Measurements from ENCODE around the gene CEP250. TPM values are rescaled to one million over a fixed set of nuclear protein-coding genes. Genes with fewer than 3 reads are reported as not detected.
A peak's percentile ranks its signal among the peaks of the same experiment; 100 is the strongest.

Gene CEP250
- total RNA-seq, 1 donor from 2014 or later = 15.3 TPM

DNA sequence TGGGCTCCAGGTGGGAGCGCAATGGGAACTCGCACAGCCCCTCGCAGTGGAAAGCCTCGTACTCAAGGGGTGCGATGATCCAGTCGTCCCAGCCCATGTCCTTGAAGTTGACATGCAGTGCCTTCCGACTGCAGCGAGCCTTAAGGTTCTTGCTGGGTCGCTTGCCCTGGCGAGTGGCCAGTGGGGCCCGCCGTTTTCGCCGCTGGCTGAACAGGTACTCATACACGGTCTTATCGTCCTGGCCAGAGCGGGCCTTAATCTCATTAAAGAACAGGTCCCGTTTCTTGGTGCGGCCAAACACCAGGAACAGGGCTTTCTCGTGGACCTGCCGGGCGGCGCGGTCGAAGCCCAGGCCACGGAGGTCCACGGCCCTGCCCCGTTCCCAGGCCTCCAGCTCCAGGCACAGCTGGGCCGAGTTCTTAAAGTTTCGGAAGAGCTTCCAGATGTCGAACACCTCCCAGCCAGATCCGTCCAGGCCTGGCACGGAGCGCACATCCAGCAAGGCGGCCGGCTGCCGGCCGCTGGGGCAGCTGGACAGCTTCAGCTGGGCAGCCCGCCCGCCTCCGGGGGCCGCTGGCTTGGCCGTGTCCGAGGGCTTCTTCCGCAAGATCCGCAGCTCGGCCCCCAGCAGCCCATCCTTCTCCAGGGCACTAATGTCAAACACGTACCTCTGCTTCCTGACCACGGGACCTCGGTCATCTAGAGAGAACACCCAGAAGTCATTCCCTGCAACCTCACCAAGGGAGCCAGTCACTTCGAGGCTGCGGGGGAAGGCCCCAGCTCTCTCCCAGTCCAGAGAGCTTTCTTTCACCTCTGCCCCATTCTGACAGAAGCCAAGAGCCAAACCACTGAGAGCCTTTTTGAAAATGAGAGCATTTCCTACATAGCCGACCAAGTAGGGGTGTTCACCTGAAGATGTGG is 21.1 kb upstream of the CEP250 start:
- no peaks in the 10 kb centered on the region for H3K4me1 ChIP-seq
- DNase-seq = peak; percentile 54
- H3K9me3 ChIP-seq (replicated peaks) = no peaks in the 10 kb centered on the region
- H3K4me3 ChIP-seq = no peak overlapping the region
- H3K36me3 ChIP-seq = no peaks in the 10 kb centered on the region
- no peak overlapping the region for H3K27ac ChIP-seq (replicated peaks)
- no peak for TF ChIP-seq CTCF (IDR thresholded peaks at IDR 0.05; ENCODE audit: borderline replicate concordance)
- H3K27me3 ChIP-seq (ENCODE audit: low read depth) = peaks cover under 1% of the 10 kb centered on the region
- intact Hi-C loops (cut with micrococcal nuclease) = no loop called here

DNA sequence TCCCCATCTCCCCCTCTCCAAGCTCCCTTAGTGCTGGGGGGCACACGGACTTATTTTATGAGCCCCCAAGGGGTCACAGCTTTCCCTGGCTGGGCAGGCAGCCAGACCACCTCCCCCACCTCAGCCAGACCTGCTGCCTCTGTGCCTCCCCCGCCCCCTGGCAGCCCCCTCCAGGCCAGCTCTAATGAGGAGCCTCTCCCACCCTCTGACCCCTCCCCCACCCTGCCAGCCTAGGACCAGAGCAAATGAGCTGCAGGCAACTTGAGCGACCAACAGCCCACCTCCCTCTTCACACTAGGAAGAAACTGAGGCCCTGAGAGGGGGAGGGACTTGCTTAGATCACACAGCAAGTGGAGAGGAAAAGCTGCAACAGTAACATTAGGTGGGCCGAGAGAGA is 19.2 kb upstream of the CEP250 start:
- Histone ChIP-seq H3K36me3 (no peaks in the 10 kb centered on the region), H3K27ac (replicated peaks) (no peak overlapping the region), H3K27me3 (ENCODE audit: low read depth) (peaks cover 16% of the 10 kb centered on the region), H3K4me1 (no peaks in the 10 kb centered on the region), H3K9me3 (replicated peaks) (no peaks in the 10 kb centered on the region), H3K4me3 (no peak overlapping the region)
- no peak for TF ChIP-seq CTCF (IDR thresholded peaks at IDR 0.05; ENCODE audit: borderline replicate concordance)
- no peak for DNase-seq
- intact Hi-C loops (cut with micrococcal nuclease) = no loop called here

- peak overlapping the region; percentile 36 for H3K27ac ChIP-seq (replicated peaks)
- peaks cover 27% of the 10 kb centered on the region for H3K27me3 ChIP-seq (ENCODE audit: low read depth)
- intact Hi-C loops (cut with micrococcal nuclease) = no loop called here
- no peak for DNase-seq
- H3K4me3 ChIP-seq = peak overlapping the region; percentile 1
- H3K4me1 ChIP-seq = no peaks in the 10 kb centered on the region
- H3K36me3 ChIP-seq = no peaks in the 10 kb centered on the region
- no peaks in the 10 kb centered on the region for H3K9me3 ChIP-seq (replicated peaks)
- TF ChIP-seq CTCF (IDR thresholded peaks at IDR 0.05; ENCODE audit: borderline replicate concordance) = no peak
These were observed 17.8 kb upstream of the CEP250 start for GRCh38 chr20:35437599-35437998.

DNA sequence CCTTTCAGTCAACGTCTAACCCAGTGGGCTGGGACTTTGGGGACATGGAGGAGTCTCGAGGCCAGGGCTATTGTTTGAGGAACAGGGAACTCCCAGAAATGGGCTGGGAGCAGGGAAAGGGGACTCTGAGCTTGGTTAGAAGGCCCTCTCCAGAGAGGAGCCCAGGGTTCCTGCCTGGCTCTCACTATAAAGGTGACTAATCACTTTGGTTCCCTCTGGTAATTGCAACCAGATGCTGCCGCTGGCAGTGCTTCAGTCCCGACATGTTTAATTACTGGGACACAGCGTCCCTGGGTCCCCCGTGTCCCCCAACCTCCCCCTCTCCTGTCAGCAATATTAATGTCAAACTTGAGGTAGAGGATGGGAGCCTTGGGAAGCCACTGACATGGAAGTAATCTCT is 12.4 kb upstream of the CEP250 start:
- no peak for TF ChIP-seq CTCF (IDR thresholded peaks at IDR 0.05; ENCODE audit: borderline replicate concordance)
- Histone ChIP-seq H3K36me3 (no peaks in the 10 kb centered on the region), H3K27me3 (ENCODE audit: low read depth) (peaks cover 27% of the 10 kb centered on the region), H3K4me3 (no peak overlapping the region), H3K27ac (replicated peaks) (no peak overlapping the region), H3K4me1 (peaks cover 4% of the 10 kb centered on the region), H3K9me3 (replicated peaks) (no peaks in the 10 kb centered on the region)
- intact Hi-C loops (cut with micrococcal nuclease) = loop anchor here (10.0 kb wide), 1 partner anchor 138 kb away; no protein-coding TSS in a partner anchor
- no peak for DNase-seq

DNA sequence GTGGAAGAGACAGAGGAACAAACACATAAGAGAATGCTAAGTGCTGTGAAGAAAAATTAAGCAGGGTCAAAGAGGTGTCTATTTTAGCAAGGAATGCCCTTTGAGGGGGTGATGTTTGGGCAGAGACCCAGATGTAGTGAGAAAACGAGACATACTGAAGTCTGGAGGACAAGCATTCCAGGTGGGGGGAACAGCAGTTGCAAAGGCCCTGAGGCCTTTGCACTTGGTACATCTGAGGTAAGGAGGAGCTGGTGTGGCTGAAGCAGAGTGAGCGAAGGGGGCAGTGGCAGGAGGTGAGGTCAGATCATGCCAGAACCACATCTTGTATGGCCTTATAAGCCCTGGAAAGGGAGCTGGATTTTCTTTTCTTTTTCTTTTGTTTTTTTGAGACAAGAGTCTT is 11.2 kb upstream of the CEP250 start:
- peaks cover 4% of the 10 kb centered on the region for H3K4me1 ChIP-seq
- intact Hi-C loops (cut with micrococcal nuclease) = loop anchor here (10.0 kb wide), 1 partner anchor 139 kb away; no protein-coding TSS in a partner anchor
- H3K4me3 ChIP-seq = no peak overlapping the region
- H3K36me3 ChIP-seq = no peaks in the 10 kb centered on the region
- DNase-seq = no peak
- no peak overlapping the region for H3K27ac ChIP-seq (replicated peaks)
- no peaks in the 10 kb centered on the region for H3K9me3 ChIP-seq (replicated peaks)
- H3K27me3 ChIP-seq (ENCODE audit: low read depth) = peaks cover 27% of the 10 kb centered on the region
- no peak for TF ChIP-seq CTCF (IDR thresholded peaks at IDR 0.05; ENCODE audit: borderline replicate concordance)
